NCI-H748 (cell line): ENCODE results near the gene SNX19.

Source experiments
- DNase-seq: peaks from one replicate; lab custom pipeline; 2025; ENCODE audit not compliant: unreplicated experiment; lab: John Stamatoyannopoulos, UW

SNX19 gene

DNA sequence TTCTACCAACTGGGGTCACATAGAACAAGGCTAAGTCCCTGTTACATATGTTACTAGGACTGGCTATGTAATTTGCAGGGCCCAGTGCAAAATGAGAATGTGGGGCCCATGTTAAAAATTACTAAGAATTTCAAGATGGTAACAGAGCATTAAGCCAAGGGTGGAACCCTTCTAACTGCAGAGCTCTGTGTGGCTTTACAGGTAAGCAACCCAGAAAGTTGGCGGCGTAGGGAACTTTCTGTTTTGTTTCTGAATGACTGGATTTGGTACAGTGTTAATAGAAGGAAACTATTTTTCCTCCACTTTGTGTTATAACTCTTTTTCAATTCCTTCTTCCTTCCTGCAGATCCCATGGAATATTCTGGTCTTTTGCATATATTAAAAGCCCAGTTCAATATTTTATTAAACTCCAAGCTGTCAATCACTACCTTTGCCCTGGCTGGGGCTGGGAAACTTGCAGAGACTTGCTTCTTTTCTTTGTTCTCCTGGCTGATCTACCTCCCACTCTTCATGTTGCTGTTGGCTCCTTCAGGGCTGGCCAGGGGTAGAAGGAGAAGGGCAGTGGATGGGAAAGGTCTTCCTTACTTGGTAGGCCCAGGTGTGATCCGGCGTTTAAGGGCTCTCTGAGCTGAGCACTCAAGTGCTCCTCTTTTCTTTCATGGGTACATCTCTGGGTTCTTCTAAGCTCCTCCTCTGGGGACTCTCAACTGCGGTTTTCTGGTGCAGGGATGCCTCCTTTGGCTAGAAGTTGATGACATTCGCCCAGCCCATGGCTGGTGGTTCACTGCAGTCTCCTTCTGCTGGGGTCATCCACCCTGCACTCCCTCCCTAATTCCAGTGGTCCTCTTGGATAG is 67.7 kb downstream of the SNX19 start:
- DNase-seq = no peak

DNA sequence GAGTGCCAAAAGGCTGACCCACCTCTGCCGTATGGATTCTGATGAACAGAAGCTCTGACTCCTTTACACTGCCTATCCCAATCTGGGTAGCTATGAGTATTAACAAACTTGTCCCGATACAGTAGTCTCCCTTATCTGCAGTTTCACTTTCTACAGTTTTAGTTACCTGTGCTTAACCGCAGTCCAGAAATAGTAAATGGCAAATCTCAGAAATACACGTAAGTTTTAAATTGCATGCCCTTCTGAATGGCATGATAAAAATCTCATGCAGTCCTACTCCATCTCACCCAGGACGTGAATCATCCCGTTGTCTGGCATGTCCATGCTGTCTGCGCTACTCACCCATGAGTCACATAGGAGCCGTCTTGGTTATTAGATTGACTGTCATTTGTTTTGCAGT is 68.8 kb downstream of the SNX19 start:
- no peak for DNase-seq

DNA sequence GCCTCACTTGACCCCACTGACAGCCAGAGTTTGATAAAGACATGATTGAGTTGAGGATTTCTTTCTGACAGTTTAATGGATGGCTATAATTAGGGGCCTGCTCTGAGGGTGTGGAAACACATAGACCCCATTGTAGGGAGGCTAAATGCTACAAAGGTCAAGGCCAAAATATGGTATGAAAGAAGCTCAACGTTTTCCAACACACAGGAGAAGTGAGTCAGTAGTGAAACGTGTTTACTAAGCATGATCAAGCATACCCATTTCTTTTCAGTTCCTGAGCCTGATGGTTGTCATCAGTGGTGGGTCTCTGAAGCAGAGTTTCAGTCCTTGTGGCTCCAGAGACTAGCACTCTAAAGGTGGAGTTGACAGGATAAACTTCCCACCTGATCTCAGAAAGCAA is 69.7 kb downstream of the SNX19 start:
- no peak for DNase-seq

DNA sequence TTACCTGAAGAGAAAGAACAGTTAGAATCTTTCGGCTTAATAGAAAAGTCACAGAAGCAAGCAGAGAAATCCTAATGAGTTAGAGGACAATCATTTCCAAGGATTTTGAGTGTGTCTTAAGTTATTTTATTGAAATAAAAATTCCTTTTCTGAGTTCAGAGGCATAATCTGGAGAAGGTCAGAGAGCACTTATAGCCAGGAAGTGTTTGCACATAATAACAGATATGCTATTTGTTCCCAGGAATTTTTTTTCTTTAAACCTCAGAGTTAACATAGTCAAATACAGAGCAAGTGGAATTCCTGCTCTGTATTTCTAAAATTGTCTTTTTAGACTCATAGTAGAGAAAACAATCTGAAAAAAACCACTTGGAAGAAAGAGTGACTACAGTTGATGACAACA is 74.3 kb downstream of the SNX19 start:
- no peak for DNase-seq

DNA sequence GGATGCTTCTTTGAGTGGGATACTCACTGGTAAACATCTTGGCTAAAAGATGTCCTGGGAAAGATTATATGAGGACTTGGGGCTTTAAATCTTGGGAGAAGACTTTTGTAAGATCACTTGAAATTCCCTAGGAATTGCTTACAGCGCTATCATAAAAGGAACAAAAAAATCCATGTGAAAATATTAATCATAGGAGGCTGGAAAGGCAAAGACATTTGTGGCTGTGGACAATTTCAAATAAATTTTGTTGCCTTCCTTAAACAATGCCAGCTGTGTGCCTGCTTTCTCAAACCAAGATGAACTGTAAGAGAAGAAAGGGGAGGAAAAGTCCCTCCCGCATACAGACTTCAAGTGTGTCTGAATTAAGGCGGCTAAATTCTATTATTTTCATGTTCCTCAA is 75.6 kb downstream of the SNX19 start:
- DNase-seq = no peak

DNA sequence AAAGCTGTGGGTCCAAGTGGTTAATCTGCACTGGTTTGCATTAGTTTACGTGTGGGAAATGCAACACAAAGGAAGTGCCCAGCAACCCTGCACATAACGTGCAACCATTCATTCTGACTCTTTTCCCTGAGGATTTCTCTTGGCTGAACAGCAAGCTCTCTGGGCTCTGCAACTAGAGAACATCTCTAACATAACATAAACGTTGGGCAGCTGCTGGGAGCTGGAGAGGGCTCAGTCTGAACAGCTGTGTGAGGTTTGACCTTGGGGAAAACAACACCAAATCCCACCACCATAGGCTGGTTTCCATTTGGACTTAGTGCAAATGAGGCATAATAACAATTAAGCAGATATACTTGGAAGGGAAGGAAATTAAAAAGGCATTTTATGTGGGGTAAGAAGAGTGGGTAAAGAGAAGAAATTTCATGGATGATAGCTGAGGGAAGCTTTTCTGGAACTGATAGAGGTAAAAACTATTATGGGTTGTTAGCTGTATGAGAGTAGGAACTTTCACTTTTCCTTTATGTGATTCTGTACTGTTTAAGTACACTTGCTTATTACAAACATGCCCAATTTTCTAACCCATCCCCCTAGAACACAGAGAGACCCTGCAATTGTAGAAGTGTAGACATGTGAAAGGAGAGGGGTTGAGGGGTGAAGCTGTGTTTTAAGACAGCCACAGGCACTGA is 76.2 kb downstream of the SNX19 start:
- no peak for DNase-seq

DNA sequence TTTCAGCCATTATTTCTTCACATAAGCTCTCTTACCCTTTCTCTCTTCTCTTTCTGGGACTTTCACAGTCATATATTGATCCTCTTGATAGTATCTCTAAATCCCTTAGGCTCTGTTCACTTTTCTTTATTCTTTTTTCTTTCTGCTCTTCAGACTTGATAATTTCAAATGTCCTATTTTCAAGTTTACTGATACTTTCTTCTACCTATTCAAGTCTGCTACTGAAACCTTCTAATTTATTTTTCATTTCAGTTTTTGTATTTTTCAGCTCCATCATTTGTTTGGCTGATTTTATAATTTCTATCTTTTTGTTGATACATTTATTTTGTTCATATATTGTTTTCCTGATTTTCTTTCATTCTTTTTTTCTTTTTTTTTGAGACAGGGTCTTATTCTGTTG is 79.1 kb downstream of the SNX19 start:
- DNase-seq = no peak

DNA sequence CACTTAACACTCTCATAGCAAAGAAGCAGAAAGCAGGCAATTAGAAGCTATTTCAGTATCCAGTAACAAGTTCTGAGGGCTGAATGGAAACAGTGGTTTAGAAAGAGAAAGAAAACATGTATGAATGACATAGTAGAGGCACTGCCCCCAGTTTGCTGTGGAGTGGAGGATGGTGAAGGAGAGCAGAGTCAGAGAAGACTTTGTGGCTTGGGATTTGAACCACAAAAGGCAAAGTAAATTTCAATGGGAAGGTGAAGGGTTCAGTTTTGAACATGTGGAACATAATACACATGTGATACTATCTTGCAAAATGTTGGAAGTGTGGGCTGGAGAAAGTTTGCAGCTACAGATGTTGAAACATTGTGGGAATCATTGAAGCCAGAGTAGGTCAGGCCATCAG is 81.4 kb downstream of the SNX19 start:
- no peak for DNase-seq

DNA sequence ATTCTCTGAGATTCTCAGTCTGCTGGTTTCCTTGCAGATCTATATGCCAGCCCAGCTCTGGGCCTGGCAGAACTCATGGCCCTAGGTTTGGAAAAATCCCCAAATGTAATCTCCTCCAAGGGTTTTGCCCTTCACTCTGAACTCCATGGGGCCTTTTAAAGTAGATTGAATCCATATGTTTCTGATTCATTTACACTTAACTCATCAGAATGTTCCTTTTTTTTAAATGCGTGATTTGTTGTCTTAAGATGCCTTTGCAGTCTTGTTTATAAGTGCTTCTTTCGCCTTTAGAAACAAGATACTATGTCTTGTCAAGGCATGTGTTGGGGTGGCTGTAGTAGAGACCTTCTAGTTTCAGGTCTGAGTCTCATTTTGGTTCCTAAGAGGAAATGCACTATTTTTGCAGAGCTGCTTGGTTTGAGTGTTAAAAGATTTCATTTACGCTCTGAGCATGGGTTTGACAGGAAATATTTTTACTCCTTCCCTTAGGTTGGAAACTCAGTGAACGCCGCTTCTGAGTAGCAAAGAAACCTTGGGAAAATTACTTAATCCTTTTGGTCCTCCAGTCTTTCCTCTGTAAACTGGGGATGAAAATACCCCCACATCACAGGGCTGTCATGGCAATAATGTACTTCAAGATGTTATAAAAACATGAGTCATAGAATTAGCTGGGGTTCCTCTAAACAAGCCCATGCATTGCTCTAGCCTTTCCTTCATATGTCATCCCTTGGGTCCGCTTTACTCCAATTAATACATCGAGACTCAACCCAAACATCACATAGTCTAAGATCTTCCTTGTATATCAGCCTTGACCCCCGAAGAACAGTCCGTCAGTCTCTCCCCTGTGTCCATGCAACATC is 83.5 kb downstream of the SNX19 start:
- no peak for DNase-seq

DNA sequence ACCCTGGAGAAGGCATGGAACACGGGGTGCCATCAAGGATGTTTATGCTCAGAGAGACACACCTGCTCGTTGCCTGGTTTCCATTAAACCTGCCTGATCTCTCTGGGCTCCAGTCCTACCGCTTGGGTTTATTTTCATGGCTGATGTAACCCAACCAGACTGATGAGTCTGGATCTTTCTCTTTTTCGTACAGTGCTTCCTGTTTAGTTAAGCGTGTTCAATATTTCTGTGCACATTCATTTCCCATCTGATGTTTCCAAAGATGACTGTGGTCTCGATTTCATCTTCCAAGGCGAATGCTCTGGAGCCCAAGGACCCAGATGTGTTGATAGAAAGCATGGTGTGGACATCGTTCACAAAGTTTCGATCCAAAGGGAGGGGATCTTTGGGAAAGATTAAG is 84.3 kb downstream of the SNX19 start:
- DNase-seq = no peak

DNA sequence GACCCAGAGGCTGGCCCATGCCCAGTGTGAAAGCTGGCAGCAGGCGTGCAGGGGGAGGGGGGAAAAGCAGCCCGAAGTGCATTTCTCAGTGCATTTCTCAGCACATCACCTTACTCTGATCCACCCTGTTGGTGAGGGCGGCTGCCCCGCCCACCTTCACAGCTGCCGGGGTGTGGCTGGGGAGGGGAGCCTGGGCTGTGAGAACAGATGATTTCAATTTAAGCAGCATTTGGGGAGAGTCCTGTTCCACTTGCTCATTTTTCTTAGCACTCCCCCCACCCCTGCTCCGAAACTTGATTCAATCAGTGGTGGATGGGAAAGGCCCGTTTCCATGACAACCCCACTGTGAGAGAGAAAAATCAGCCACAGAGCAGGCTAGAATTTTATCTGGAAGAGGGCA is 84.8 kb downstream of the SNX19 start:
- peak; percentile 62 for DNase-seq

DNA sequence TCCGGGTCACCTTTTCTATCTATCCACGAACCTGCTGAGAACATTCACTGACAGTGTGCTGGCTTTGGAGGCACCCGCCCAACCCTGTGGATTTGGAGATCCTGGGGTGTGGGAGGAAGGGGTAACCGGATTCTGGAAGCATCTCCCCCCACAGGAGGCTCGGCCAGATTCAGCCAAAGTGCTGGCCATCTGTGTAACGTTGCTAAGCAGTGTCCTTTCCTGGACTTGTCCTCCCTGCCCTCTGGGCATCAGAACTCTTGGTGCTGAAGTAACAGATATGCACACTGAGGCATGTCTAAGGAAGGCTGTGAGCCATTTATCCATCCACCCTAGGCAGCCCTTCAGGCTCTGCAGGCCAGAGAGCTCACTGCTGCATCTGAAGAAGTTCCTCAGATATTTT is 85.7 kb downstream of the SNX19 start:
- no peak for DNase-seq

DNA sequence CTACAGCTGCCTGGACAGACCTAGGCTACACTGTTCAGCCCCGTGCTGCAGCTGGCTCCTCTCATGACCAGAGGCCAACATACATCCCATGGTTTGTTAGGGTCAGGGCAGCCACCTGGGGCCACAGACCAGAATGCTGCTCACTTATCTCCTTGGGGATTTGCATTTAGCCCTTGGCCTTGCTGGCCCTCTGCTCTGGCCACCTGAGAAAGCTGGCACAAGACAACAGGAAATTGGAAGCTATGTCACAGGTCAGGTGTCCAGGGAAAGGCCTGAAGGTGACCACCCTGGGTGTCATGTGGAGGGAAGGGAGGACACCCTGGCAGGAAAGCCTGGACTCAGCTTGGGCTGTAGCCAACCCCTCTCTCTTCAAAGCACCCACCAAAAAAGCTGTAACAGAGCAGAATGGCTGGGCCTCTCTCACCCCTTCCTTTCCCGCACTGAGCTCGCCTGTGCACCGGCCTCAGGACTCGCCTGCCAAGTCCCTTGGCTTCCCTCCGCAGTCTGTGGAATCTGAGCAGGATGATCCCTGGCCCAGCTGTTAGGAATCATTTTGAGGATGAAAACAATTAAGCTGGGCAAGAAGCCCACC is 86.3 kb downstream of the SNX19 start:
- DNase-seq = no peak

DNA sequence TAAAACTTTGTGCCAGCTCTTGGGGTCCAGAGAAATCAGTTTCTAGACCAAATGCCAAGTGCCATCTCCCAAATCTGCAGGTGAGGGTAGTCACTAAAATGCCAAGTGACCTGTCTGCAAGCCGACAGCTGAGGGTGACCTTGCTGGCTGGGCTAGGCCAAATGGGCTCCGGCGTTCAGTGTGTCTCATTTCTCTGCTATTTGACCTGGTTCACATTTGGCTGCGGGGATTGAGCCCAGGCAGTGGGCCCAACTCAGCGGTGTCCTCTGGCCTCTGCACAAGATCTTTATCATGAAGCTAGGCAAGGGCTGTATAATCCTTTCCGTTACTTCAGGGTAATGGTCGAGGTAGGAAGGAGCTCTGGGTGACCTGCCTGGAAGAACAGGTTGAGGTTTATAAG is 87.5 kb downstream of the SNX19 start:
- DNase-seq = no peak

DNA sequence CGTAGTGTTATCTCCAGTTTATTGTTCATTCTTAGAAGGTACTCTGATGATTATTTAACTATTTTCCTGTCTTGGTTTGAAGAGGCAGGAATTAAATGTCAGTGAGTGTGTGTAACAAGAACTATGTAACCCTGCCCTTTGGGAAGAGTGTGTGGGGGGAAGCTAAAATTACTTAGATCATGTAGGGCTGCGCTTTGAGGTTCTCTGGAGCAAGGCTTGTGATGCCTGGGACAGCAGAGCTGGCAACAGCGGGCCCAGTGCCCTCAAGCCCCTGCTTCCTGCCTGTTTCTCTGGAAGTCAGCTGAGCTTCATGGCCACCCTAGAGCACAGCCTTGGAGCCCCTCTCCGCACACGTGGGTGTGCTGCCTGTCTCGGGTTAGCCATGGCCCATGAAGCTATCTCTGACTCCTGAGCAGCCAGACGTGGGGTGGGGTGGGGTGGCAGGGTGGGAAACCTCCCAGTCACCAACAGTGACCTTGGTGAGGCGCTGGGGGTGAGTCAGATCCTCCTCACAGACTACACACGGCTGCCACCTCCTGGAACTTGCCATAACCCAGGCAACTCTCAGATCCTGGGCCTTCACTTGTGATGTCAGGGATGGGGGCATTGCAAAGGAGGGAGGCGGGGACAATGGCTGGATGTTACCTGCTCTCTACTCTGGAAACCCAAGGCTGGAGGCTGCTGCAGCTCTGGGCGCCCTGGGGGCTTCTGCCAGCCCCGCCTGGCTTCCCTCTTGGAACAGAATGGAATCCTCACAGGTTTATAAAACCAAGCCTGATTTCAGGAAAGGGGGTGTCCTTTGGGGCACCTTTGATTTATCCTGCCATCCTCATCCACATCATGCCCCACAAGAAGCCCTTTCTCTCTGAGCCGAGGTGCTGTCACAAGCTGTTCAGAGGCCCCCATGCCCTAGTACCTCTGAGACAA is 88.6 kb downstream of the SNX19 start:
- peak; percentile 11 for DNase-seq

DNA sequence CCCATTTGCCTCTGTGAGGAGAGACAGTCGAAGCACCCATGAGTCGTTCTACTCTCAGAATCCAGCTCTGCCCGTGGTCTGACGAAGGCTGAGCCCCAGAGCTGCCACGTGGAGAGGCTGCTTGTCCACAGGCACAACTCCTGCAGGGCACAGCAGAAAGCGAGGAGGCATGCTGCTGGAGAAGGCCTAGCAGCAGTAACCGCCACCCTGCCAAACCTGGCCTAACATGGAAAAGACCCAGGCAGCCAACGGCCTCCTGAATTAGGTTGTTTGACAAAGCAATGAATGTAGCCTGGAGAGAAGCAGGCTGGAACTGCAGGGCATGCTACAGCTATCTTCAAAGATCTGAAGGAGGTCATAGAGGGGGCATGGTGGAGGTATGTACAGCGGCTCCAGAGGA is 89.7 kb downstream of the SNX19 start:
- DNase-seq = no peak

DNA sequence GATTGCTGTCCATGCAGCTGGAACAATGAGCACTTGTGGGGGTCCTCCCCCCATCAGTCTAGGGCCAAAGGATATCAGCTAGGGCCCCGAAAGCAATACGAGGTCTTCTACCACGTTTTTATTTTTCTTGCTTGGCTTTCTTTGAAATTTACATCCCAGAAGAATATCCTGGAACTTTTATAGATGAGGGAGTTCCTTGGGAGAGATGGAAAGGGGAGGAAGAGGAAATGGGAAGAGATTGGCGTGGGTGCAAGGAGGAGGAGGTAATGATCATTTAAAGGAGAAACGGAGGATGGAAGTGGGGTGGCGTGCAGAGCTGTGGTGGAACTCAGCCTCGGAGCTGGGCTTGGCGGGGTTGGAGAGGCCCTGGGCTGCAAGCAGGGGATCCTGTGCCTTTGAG is 90.3 kb downstream of the SNX19 start:
- DNase-seq = no peak

DNA sequence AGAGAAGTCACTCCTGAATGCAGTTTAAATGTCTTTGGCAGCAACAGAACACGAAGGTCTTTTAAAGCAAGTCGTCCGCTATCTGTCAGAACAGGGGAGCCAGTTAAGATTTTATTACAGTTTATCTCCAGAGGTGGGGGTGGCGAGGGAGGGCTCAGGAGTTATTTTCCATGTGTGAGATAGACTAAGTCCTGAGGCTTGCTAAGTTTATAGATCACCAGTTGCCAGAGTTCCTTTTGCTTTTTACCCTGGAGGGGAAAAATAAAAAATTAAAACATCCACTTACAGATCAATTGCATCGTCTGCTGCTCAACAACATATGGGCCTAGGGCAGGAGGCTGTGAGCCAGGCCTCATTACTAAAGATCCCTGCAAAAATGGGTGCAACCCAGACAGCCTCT is 90.7 kb downstream of the SNX19 start:
- DNase-seq = no peak
